NCI-H510A treated with DMSO at 0.1 percent for 48 hours (cell line): ENCODE measurements around the gene ZNF432.
A peak's percentile ranks its signal among the peaks of the same experiment; 100 is the strongest.

Experiments used
- DNase-seq: peaks from one replicate; lab custom pipeline; 2025; lab: John Stamatoyannopoulos, UW

ZNF432 gene

DNA sequence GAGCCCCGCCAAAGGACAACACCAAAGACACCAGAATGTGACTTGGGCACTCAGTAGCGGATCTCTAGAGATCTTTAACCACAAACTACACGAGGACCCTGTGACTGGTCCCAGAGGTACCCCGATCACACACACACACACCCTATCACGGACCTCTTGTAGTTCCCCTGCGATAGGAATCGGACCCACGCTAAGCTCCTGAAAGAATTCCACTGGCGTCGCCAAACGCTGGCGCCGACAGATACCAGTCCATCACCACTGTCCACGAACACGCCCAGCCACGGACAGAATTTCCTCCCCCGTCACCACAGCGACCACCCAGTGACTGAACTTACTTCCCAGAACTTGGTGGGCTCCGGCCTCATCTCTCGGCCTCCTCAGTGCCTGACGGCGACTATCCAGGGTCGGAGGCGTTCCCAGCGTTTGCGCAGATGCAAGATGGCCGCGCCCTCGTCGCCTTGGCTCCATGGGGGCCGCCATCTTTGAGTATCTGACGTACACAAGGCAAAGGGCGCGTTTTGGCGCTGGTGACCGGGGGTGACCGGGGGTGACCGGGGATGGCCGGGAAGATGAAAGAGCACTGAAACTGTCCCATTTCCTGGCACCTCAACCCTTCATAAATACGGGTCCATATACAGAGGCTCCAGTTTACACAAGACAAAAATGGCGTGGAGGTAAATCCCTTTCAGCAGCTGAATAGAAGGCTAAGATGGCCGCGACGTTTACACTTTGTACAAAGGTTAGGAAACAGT is 40.7 kb downstream of the ZNF432 start, which contains the start of gene ZNF615:
Gene ZNF615 (minus strand): TSS at position 406 of the 752 bp plus-strand sequence. CDS start 4,500 bp downstream, outside the sequence.
- peak; percentile 95 for DNase-seq

DNA sequence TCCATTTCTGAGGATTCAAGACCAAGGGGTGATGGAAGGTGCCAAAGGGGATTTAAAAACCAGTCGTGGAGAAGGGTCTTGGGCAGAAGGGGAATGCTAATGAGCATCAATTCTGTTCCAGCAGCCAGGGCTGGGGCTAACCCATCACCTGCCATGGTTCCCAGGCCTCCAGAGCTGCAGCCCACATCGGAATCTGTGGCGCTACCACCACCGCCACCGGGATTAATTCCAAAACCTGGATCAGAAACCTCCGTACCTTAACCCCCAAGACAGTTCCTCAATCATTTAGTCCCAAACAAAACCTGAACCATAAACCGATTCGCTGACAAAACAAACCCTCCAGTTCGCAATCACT is 41.2 kb downstream of the ZNF432 start:
- no peak for DNase-seq

DNA sequence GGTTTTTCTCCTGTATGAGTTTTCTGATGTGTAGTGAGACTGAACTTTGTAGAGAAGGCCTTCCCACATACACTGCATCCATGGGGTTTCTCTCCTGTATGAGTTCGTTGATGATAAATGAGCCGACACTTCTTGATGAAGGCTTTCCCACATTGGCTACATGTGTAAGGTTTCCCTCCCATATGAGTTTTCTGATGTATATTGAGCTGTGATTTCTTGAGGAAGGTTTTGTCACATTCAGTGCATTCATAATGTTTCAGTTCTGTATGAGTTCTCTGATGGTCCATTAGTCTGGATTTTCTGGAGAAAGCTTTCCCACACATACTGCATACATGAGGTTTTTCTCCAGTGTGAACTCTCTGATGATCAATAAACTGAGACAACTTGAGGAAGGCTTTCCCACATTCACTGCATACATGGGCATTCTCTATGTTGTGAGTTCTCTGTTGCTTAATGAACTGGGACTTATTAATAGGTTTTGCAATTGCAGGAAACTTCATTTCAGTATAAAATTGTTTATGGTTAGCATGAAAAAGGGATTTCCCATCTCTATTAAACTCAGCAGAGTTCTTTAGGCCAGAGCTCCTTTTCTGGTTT is 54.5 kb downstream of the ZNF432 start:
- no peak for DNase-seq

DNA sequence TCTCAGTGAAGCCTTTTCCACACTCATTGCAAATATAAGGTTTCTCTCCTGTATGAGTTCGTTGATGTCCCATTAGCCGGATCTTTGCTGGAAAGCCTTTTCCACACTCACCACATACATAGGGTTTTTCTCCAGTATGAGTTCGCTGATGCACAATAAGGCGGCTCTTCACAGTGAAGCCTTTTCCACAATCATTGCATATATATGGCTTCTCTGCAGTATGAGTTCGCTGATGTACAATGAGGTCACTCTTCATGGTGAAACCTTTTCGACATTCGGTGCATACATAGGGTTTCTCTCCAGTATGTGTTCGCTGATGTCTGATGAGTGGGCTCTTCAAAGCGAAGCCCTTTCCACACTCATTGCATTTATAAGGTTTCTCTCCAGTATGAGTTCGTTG is 55.2 kb downstream of the ZNF432 start:
- no peak for DNase-seq

DNA sequence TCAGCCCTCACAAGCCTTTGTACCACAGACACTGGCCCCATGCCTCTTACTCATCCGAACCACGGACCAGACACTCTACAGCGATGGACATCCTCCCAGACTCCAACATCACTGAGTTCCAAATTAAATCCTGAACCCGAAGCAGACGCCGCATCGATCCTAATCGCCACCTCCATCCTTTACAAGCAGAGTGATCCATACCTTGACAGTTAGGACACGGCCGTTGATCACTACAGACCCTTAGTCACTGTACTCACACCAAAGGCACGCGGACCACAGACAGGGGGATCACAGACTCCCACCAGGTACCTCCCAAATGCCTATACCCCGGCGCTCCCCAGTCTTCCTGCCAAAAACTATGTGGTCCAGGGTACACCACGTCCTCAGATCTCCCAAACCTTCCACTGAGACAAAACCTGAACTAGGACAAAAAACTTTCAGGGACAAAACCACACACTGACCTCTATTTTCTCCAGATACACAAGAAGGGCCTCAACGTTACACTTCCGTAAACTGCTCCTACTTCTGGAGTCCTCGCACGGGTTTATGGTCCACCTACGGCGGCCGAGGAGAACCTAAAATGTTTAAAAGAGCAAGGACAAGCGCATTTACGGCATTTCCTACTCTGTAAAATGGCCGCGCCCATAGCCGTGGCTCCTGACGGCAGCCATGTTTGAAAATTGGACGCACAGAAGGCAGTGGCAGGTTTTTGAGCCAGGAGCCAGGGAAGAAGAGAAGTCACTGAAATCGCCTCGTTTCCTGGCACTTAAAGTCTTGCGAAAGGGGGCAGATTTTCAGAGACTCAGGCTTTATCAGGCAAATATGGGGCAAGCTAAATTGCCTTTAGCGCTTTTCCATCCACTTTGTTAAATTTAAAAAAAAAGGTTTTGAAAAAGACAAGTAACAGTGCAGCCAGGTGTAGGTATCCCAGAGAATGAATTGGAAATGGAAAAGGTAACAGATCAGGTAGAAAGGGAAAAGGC is 62.0 kb downstream of the ZNF432 start, which contains the start of gene ZNF350:
Gene ZNF350 (minus strand): TSS at position 532 of the 983 bp plus-strand sequence. CDS start 12,480 bp downstream, outside the sequence.
- DNase-seq = peak; percentile 88

DNA sequence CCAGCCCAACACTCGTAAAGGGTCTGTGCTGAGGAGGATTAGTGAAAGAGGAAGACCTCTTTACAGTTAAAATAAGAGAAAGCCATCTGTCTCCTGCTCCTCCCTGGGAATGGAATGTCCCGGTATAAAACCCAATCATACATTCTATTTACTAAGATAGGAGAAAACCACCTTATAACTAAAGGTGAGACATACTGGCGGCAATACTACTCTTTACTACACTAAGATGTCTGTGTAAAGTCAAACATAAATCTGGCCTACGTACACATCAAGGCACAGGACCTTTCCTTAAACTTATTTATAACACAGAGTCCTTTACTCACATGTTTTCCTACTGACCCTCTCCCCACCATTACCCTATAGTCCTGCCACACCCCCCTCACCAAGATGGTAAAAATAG is 65.3 kb downstream of the ZNF432 start:
- DNase-seq = no peak
